Measurements from ENCODE around the gene CFD.
A peak's percentile ranks its signal among the peaks of the same experiment; 100 is the strongest.

CFD gene

DNA sequence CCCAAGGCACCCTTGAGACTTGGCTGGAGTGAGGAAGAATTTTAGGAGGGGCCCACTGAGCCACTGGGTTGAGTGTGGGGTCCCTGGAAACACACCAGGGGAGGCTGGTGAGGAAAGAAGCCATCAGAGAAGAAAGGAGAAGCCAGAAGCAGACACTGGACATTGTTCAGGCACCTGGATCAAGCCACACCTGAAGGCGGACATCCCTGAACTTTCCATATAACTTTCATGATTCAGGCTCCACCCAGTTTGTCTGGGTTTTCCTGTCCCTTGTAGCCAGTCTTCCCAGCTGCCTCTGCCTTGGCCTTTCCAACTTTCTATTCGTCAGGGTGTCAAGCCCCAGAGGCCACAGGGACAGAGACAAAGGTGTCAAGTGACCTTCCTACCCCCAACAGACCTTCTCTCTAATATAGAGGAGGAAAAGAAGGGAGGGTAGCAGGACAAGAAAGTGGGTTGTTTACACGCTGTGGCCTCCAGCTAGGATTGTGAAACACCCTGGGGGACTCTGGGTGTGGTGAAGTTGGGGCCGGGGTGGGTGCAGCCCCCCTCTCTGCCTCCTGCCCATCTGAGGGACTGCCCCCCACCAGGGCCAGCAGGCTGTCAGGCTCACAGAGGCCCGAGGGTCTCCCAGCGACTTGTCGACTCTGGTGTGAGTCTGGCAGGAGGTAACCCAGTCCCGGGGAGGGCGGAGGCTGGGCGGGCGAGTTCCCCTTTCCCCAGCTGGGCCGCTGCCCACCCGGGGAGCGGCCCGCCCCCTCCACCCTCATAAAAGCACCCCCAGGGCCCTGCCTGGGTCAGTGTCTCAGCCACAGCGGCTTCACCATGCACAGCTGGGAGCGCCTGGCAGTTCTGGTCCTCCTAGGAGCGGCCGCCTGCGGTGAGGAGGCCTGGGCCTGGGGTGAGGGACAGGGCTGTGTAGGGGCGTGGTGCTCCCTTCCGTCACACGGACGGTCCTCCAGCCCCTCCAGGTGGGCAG lies at the start of gene CFD:
TSS of gene CFD (plus strand) at position 797 of the 976 bp plus-strand sequence. CDS start at position 823, 26 bp downstream.
- Histone ChIP-seq H3K4me3 (ENCODE audit: low read length) (peak within 1 kb of the TSS; percentile 54), H3K9ac (ENCODE audit: low read length) (no peak within 1 kb of the TSS), H3K4me1 (ENCODE audit: control insufficient read depth, insufficient read depth, low read length) (peaks cover 3% of the 10 kb centered on the region), H3K27ac (ENCODE audit: low read depth, low read length) (no peak within 1 kb of the TSS), H3K27me3 (ENCODE audit: control insufficient read depth, insufficient read depth, low read length) (no peaks in the 10 kb centered on the region), H3K36me3 (ENCODE audit: control insufficient read depth, insufficient read depth, low read length) (no peaks in the 10 kb centered on the region)

DNA sequence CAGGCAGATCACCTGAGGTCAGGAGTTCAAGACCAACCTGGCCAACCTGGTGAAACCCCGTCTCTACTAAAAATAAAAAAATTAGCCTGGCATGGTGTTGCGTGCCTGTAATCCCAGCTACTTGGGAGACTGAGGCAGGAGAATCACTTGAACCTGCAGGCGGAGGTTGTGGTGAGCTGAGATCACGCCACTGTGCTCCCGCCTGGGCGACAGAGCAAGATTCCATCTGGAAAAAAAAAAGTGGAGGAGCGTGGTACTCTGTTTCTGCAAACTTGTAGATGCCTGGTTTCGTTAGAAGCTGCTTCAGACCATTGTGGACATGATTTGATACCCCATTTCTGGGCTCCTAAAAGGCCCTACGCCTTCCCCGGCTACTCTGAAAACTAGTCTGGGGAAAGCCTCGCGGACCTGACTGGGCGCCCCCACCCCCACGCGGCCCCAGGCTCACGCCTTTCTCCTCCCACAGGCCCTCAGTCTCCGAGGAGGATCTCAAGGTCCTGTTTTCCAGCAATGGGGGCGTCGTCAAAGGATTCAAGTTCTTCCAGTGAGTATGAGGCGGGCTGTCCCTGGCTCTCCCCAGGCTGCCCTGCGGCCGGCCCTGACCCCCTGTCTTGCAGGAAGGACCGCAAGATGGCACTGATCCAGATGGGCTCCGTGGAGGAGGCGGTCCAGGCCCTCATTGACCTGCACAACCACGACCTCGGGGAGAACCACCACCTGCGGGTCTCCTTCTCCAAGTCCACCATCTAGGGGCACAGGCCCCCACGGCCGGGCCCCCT lies 49.2 kb upstream of the CFD start:
- Histone ChIP-seq H3K4me1 (ENCODE audit: control insufficient read depth, insufficient read depth, low read length) (no peaks in the 10 kb centered on the region), H3K9ac (ENCODE audit: low read length) (no peak overlapping the region), H3K27ac (ENCODE audit: low read depth, low read length) (no peak overlapping the region), H3K36me3 (ENCODE audit: control insufficient read depth, insufficient read depth, low read length) (peaks cover 41% of the 10 kb centered on the region), H3K4me3 (ENCODE audit: low read length) (no peak overlapping the region), H3K27me3 (ENCODE audit: control insufficient read depth, insufficient read depth, low read length) (no peaks in the 10 kb centered on the region)

DNA sequence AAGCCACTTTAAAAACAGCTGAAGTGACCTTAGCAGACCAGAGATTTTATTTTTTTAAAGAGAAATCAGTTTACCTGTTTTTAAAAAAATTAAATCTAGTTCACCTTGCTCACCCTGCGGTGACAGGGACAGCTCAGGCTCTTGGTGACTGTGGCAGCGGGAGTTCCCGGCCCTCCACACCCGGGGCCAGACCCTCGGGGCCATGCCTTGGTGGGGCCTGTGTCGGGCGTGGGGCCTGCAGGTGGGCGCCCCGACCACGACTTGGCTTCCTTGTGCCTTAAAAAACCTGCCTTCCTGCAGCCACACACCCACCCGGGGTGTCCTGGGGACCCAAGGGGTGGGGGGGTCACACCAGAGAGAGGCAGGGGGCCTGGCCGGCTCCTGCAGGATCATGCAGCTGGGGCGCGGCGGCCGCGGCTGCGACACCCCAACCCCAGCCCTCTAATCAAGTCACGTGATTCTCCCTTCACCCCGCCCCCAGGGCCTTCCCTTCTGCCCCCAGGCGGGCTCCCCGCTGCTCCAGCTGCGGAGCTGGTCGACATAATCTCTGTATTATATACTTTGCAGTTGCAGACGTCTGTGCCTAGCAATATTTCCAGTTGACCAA lies 48.5 kb upstream of the CFD start:
- no peaks in the 10 kb centered on the region for H3K27me3 ChIP-seq (ENCODE audit: control insufficient read depth, insufficient read depth, low read length)
- H3K9ac ChIP-seq (ENCODE audit: low read length) = no peak overlapping the region
- H3K4me3 ChIP-seq (ENCODE audit: low read length) = no peak overlapping the region
- no peak overlapping the region for H3K27ac ChIP-seq (ENCODE audit: low read depth, low read length)
- H3K36me3 ChIP-seq (ENCODE audit: control insufficient read depth, insufficient read depth, low read length) = peaks cover 34% of the 10 kb centered on the region
- H3K4me1 ChIP-seq (ENCODE audit: control insufficient read depth, insufficient read depth, low read length) = no peaks in the 10 kb centered on the region

DNA sequence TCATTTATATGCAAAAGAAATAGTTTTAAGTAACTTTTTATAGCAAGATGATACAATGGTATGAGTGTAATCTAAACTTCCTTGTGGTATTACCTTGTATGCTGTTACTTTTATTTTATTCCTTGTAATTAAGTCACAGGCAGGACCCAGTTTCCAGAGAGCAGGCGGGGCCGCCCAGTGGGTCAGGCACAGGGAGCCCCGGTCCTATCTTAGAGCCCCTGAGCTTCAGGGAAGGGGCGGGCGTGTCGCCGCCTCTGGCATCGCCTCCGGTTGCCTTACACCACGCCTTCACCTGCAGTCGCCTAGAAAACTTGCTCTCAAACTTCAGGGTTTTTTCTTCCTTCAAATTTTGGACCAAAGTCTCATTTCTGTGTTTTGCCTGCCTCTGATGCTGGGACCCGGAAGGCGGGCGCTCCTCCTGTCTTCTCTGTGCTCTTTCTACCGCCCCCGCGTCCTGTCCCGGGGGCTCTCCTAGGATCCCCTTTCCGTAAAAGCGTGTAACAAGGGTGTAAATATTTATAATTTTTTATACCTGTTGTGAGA lies 47.9 kb upstream of the CFD start:
- no peak overlapping the region for H3K9ac ChIP-seq (ENCODE audit: low read length)
- no peaks in the 10 kb centered on the region for H3K4me1 ChIP-seq (ENCODE audit: control insufficient read depth, insufficient read depth, low read length)
- no peak overlapping the region for H3K27ac ChIP-seq (ENCODE audit: low read depth, low read length)
- no peak overlapping the region for H3K4me3 ChIP-seq (ENCODE audit: low read length)
- peaks cover 31% of the 10 kb centered on the region for H3K36me3 ChIP-seq (ENCODE audit: control insufficient read depth, insufficient read depth, low read length)
- no peaks in the 10 kb centered on the region for H3K27me3 ChIP-seq (ENCODE audit: control insufficient read depth, insufficient read depth, low read length)

DNA sequence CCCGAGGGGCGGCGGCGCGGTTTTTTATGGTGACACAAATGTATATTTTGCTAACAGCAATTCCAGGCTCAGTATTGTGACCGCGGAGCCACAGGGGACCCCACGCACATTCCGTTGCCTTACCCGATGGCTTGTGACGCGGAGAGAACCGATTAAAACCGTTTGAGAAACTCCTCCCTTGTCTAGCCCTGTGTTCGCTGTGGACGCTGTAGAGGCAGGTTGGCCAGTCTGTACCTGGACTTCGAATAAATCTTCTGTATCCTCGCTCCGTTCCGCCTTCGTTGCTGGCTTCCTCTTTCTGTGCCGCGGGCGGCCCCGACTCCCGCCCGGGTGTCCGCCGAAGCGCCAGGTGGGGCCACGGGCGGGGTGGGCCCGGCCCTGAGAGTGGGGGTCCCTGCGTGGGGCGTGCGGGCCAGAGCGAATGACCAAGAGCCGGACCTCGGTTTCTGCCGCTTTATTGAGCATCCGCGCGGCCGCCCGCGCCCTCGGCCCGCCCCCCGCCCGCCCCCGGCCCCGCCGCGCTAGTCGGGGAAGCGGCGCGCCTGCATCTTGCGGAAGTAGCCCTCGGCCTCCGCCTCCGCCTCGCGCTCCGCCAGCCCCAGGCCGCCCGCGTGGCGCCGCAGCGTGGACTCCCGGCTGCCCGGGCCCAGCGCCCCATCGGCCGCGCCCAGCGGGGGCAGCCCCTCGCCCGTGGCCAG lies 47.3 kb upstream of the CFD start:
- H3K4me1 ChIP-seq (ENCODE audit: control insufficient read depth, insufficient read depth, low read length) = no peaks in the 10 kb centered on the region
- no peak overlapping the region for H3K4me3 ChIP-seq (ENCODE audit: low read length)
- peaks cover 27% of the 10 kb centered on the region for H3K36me3 ChIP-seq (ENCODE audit: control insufficient read depth, insufficient read depth, low read length)
- H3K27me3 ChIP-seq (ENCODE audit: control insufficient read depth, insufficient read depth, low read length) = no peaks in the 10 kb centered on the region
- H3K9ac ChIP-seq (ENCODE audit: low read length) = no peak overlapping the region
- no peak overlapping the region for H3K27ac ChIP-seq (ENCODE audit: low read depth, low read length)

DNA sequence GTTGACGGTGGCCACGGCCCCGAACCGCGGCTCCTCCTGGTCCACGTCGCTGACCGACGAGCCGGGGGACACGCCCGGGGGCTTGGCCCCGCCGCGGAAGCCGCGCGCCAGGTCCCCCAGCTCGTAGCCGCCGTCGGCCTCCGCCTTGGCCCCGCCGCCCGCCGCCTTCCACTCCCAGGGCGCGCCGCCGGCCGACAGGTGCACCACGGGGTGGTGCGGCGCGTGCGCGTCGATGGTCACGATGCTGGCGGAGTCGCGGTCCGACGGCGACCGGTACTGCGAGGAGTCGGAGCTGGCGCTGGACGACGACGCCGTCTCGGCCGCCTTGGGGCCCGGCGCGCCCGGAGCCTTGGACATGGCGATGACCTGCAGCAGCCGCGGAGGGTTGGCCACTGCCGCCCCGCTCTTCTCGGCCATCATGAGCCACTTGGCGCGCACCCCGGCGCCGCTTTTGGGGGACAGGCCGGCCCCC lies 46.7 kb upstream of the CFD start:
- peaks cover 24% of the 10 kb centered on the region for H3K36me3 ChIP-seq (ENCODE audit: control insufficient read depth, insufficient read depth, low read length)
- H3K4me3 ChIP-seq (ENCODE audit: low read length) = no peak overlapping the region
- no peaks in the 10 kb centered on the region for H3K4me1 ChIP-seq (ENCODE audit: control insufficient read depth, insufficient read depth, low read length)
- H3K27me3 ChIP-seq (ENCODE audit: control insufficient read depth, insufficient read depth, low read length) = no peaks in the 10 kb centered on the region
- no peak overlapping the region for H3K27ac ChIP-seq (ENCODE audit: low read depth, low read length)
- H3K9ac ChIP-seq (ENCODE audit: low read length) = no peak overlapping the region

DNA sequence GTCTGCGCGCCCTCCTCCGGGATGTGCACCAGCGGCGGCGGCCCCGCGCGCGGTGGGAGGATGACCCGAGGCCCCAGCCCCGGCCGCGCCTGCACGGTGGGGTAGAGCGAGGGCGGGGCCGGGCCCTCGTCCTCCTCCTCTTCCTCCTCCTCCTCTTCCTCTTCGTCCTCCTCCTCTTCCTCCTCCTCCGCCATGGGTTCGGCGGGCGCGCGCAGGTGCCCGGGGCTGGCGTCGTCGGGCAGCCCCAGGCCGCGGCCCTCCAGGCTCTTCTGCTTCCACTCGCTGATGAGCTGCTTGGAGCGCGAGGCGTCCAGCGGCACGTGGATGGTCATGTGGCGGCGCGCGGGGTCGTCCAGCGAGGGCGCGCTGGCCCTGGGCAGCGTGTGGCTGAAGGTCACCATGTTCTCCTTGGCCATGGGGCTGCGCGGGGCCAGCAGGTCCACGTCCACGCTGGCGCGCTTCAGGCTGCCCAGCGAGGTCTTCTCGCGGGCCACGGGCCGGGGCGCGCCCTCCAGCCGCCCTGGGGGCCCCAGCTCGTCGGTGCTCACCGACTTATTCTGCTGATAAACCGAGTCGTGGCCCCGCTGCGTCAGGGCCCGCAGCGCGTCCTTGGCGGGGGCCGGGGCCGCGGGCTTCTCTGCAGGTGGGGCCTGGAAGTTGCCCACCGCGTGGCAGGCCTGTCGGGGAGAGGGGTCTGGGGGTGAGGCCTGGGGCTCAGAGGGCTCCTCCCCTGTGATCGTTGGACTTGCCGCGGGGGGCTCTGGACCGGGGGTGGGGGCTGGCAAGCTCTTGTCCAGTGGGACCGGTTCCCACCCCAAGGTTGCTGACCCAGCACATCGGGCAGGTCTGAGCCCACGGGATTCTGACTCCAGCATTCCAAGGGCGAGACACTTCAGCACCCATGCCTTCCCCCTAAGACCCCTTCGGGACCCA lies 46.0 kb upstream of the CFD start:
- Histone ChIP-seq H3K36me3 (ENCODE audit: control insufficient read depth, insufficient read depth, low read length) (peaks cover 20% of the 10 kb centered on the region), H3K27me3 (ENCODE audit: control insufficient read depth, insufficient read depth, low read length) (no peaks in the 10 kb centered on the region), H3K9ac (ENCODE audit: low read length) (no peak overlapping the region), H3K27ac (ENCODE audit: low read depth, low read length) (no peak overlapping the region), H3K4me1 (ENCODE audit: control insufficient read depth, insufficient read depth, low read length) (no peaks in the 10 kb centered on the region), H3K4me3 (ENCODE audit: low read length) (no peak overlapping the region)

DNA sequence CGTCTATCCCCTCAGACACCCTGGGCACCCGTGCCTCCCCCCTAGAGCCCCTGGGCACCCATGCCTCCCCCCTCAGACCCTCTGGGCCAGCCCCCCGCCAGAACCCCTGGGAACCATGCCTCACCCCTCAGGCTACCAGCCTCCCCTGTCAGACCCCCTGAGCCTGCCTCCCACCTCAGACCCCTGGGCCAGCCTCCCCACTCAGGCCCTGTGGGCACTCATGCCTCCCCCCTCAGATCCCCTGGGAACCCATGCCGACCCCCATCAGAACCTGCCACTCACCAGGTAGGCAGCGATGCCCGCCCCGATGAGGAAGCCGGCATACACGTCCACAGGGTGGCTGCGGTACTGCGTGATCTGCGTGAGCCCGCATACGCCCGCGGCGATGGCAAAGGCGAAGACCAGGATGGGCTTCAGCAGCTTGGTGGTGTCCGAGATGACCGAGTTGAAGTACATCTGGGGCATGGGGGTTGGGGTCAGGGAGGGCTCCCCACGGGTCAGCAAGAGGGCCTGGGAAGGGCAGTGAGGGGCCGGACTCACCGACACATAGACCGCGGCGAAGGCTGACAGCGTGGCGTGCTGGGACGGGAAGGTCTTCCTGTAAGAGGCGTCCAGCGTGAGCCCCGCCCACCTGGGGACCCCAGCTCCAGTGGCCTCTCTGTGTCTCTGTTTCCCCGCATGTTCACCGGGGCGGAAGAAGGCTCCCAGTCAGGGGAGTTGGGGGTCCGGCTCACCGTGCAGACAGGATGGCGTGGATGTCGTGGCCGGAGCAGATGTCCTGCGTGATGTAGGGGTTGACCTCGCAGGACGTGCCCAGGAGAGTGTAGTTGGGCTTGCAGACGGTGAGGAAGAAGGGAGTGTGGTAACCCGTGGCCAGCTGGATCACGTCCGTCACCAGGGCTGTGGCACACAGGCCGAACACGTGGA lies 45.0 kb upstream of the CFD start:
- Histone ChIP-seq H3K27me3 (ENCODE audit: control insufficient read depth, insufficient read depth, low read length) (no peaks in the 10 kb centered on the region), H3K36me3 (ENCODE audit: control insufficient read depth, insufficient read depth, low read length) (peaks cover 16% of the 10 kb centered on the region), H3K27ac (ENCODE audit: low read depth, low read length) (no peak overlapping the region), H3K4me1 (ENCODE audit: control insufficient read depth, insufficient read depth, low read length) (no peaks in the 10 kb centered on the region), H3K4me3 (ENCODE audit: low read length) (no peak overlapping the region), H3K9ac (ENCODE audit: low read length) (no peak overlapping the region)

DNA sequence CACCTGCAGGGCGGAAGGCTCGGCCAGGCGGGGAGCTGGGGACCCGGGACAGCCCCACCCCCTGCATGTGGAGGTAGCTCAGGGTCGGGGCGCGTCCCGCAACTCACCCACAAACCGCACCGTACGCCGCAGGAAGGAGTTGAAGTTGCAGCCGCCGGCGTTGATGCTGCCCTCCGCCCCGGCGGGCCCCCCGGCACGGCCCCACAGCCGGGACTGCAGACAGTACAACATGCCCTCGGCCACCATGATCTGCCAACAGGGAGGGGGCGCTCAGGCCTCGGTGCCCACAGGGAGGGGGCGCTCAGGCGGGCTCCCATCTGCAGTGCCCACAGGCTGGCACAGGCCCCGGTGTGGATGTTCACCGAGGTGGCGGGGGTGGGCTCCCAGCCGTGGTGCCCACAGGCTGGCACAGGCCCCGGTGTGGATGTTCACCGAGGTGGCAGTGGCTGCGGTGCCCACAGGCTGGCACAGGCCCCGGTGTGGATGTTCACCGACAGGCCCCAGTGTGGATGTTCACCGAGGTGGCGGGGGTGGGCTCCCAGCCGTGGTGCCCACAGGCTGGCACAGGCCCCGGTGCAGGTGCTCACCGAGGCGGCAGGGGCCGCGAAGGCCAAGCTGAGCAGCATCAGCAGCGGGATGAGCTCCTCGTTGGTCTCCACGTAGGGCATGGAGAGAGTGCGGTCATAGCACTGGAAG lies 44.2 kb upstream of the CFD start:
- no peak overlapping the region for H3K9ac ChIP-seq (ENCODE audit: low read length)
- no peak overlapping the region for H3K4me3 ChIP-seq (ENCODE audit: low read length)
- H3K4me1 ChIP-seq (ENCODE audit: control insufficient read depth, insufficient read depth, low read length) = no peaks in the 10 kb centered on the region
- H3K27ac ChIP-seq (ENCODE audit: low read depth, low read length) = no peak overlapping the region
- no peaks in the 10 kb centered on the region for H3K27me3 ChIP-seq (ENCODE audit: control insufficient read depth, insufficient read depth, low read length)
- H3K36me3 ChIP-seq (ENCODE audit: control insufficient read depth, insufficient read depth, low read length) = peaks cover 11% of the 10 kb centered on the region

All from rectal smooth muscle tissue (tissue), 1 donor.